ENCODE results near the gene ZNF23. TPM values are rescaled to one million over a fixed set of nuclear protein-coding genes. Genes with fewer than 3 reads are reported as not detected.

ZNF23 gene
- total RNA-seq, 1 experiment from 2014 or later: 11.1 TPM

GRCh38 chr16:71442051-71442440 lies 20.0 kb downstream of the ZNF23 start, which contains the start of gene TLE7 (continued):
- TF ChIP-seq ZBTB33 (IDR thresholded peaks at IDR 0.05; ENCODE audit: extremely low read depth, insufficient replicate concordance, low read length) (no peak), POLR2AphosphoS5 (IDR thresholded peaks at IDR 0.05; ENCODE audit: low read depth, low read length) (no peak)

- no peaks in the 10 kb centered on the region for H3K36me3 ChIP-seq (ENCODE audit: control insufficient read depth in 1 of 2, insufficient read depth in 2 of 2, low read length in 2 of 2)
- RAD21 ChIA-PET (ENCODE audit: low non-redundant PET in 1 of 2, low total read pairs in 2 of 2, uncharacterized antibody in 2 of 2, unreplicated experiment in 2 of 2): no interaction called here
- intact Hi-C loops (cut with micrococcal nuclease): no loop called here
- TF ChIP-seq CTCF (IDR thresholded peaks at IDR 0.05 in 2 of 3, conservative IDR thresholded peaks at IDR 0.05 in 1 of 3; ENCODE audit: borderline replicate concordance in 1 of 3, insufficient read depth in 1 of 3, low read depth in 2 of 3, low read length in 2 of 3) (peak in 1 of 3 experiments; percentile 39; a peak in 2 of 6 replicates), EZH2phosphoT487 (IDR thresholded peaks at IDR 0.05; ENCODE audit: borderline replicate concordance) (no peak), POLR2AphosphoS5 (IDR thresholded peaks at IDR 0.05; ENCODE audit: low read depth, low read length) (no peak)
- no peak for DNase-seq (ENCODE audit: low read depth, low spot score)
- no peaks in the 10 kb centered on the region for H3K79me2 ChIP-seq (ENCODE audit: insufficient read depth, low read length)
- no peaks in the 10 kb centered on the region for H3K9me3 ChIP-seq (ENCODE audit: control insufficient read depth in 1 of 2, insufficient read depth in 1 of 2, low read depth in 1 of 2, low read length in 2 of 2)
- no peaks in the 10 kb centered on the region for H4K20me1 ChIP-seq (ENCODE audit: insufficient read depth)
- H3K27ac ChIP-seq (ENCODE audit: low read depth, low read length): no peak overlapping the region
- peak; percentile 55 for ATAC-seq
- H3K4me3 ChIP-seq (replicated peaks in 1 of 2; ENCODE audit: low read depth in 1 of 2, low read length in 2 of 2): no peak overlapping the region
- CTCF ChIA-PET: no interaction called here
- H3K27me3 ChIP-seq (ENCODE audit: insufficient read depth, low read length): no peaks in the 10 kb centered on the region
- no peak overlapping the region for H3K9ac ChIP-seq (ENCODE audit: low read length)
- no peaks in the 10 kb centered on the region for H3K4me1 ChIP-seq (ENCODE audit: control insufficient read depth in 1 of 2, insufficient read depth in 2 of 2, low read length in 2 of 2)
- H2AFZ ChIP-seq (ENCODE audit: low read depth, low read length, poor library complexity, severe bottlenecking): no peak overlapping the region
- no peaks in the 10 kb centered on the region for H3K9me2 ChIP-seq (ENCODE audit: insufficient read depth)
- POLR2A ChIA-PET: no interaction called here
- no TSS peak for BruUV-seq (replicated peaks)
- H3K4me2 ChIP-seq (ENCODE audit: low read length): no peak overlapping the region
These were observed 20.5 kb downstream of the ZNF23 start for GRCh38 chr16:71441348-71442050.

All from HCT116 (cell line).